HepG2 (cell line): ENCODE data around the gene KREMEN1. TPM values are rescaled to one million over a fixed set of nuclear protein-coding genes. Genes with fewer than 3 reads are reported as not detected.

Experiments
- ATAC-seq: fragments of 200-7000 bp; cut with Tn5 transposase; 3 replicates; pipeline ENCODE4 v1.9.1; 2020; ENCODE audit warnings: mild to moderate bottlenecking, moderate library complexity
- BruUV-seq: library from RNA; stranded (reverse); fragments of 400-500 nt; replicated peaks from 2 replicates; lab custom pipeline; 2021; lab: Mats Ljungman, UMichigan
- CTCF ChIA-PET: fragments of 300-600 bp; formaldehyde crosslinking; extraction: SDS; loops from one replicate; lab custom pipeline; 2021; ENCODE audit warnings: low total read pairs, inconsistent platforms, low intra/inter-chr PET ratio; lab: Yijun Ruan, JAX
- POLR2A ChIA-PET: fragments of 350-600 bp; sonication (Branson Sonifier 250); formaldehyde crosslinking; loops from one replicate; lab custom pipeline; 2020; ENCODE audit warnings: antibody characterized with exemption, inconsistent platforms; lab: Yijun Ruan, JAX
- DNase-seq: peaks from one replicate; pipeline ENCODE4 v3.0.0-alpha.2; 2015; ENCODE audit warnings: low spot score
- FAIRE-seq: peaks from 3 replicates; lab custom pipeline; 2011; peaks lifted over from hg19 to GRCh38; lab: Jason Lieb, UNC
- H2AFZ ChIP-seq: one replicate; pipeline ENCODE4 v1.6.1; 2011; ENCODE audit warnings: low read length, inconsistent platforms
- H3K27ac ChIP-seq: fragments of 300-600 bp; 3 replicates; pipeline ENCODE4 v1.8.0; 2011; ENCODE audit warnings: mixed run types, mild to moderate bottlenecking, mixed read lengths, low read length, inconsistent platforms; ENCODE audit not compliant: insufficient read depth; ENCODE audit errors: extremely low read length
- H3K27me3 ChIP-seq, 2 experiments: fragments of 200-600 bp in 1 of 2; 2 replicates in 1 of 2; 3 replicates in 1 of 2; pipeline versions ENCODE4 v1.6.0 to v1.8.0; 2011; ENCODE audit warnings: low read length in 2 of 2, mild to moderate bottlenecking in 2 of 2, moderate library complexity in 2 of 2, inconsistent platforms in 1 of 2; ENCODE audit not compliant: insufficient read depth in 2 of 2, control insufficient read depth in 1 of 2
- H3K36me3 ChIP-seq, 2 experiments: fragments of 200-600 bp in 1 of 2; replicated peaks in 1 of 2; 2 replicates in 1 of 2; 3 replicates in 1 of 2; pipeline versions ENCODE4 v1.5.1 to v1.8.0; 2011; ENCODE audit warnings: low read length in 2 of 2, inconsistent platforms in 1 of 2; ENCODE audit not compliant: insufficient read depth in 2 of 2, control insufficient read depth in 1 of 2
- H3K4me1 ChIP-seq: 2 replicates; pipeline ENCODE4 v1.5.1; 2012; ENCODE audit warnings: low read length, inconsistent platforms; ENCODE audit not compliant: insufficient read depth
- H3K4me2 ChIP-seq: 2 replicates; pipeline ENCODE4 v1.6.0; 2011; ENCODE audit warnings: low read depth, low read length, inconsistent platforms
- H3K4me3 ChIP-seq, 3 experiments: fragments of 200-600 bp in 1 of 3; sonication (generic), shearing (Covaris generic) in 1 of 3; replicated peaks in 1 of 3; 2 replicates each; pipeline ENCODE4 v1.5.1; 2011 to 2016; ENCODE audit warnings: low read length in 3 of 3, inconsistent platforms in 2 of 3, low read depth in 2 of 3, mild to moderate bottlenecking in 2 of 3, control low read depth in 1 of 3, mixed read lengths in 1 of 3; ENCODE audit not compliant: insufficient read depth in 1 of 3
- H3K79me2 ChIP-seq: one replicate; pipeline ENCODE4 v1.6.1; 2011; ENCODE audit warnings: low read length, inconsistent platforms; ENCODE audit not compliant: insufficient read depth
- H3K9ac ChIP-seq: 2 replicates; pipeline ENCODE4 v1.6.0; 2011; ENCODE audit warnings: mild to moderate bottlenecking, low read depth, low read length, inconsistent platforms; ENCODE audit not compliant: insufficient read depth
- H3K9me3 ChIP-seq: 2 replicates; pipeline ENCODE4 v1.5.1; 2012; ENCODE audit warnings: mild to moderate bottlenecking, low read length
- H4K20me1 ChIP-seq: 2 replicates; pipeline ENCODE4 v1.6.0; 2011; ENCODE audit warnings: inconsistent platforms, mild to moderate bottlenecking, low read length, moderate library complexity; ENCODE audit not compliant: insufficient read depth
- EP300 ChIP-seq, 3 experiments: sonication (generic) in 1 of 3; formaldehyde crosslinking in 1 of 3; IDR thresholded peaks; 2 replicates each; pipeline versions ENCODE4 v1.5.1 to v1.6.1; 2011 to 2020; ENCODE audit warnings: low read depth in 2 of 3, low read length in 2 of 3, borderline replicate concordance in 1 of 3, improper control_type of control experiment in 1 of 3, mild to moderate bottlenecking in 1 of 3, missing genetic modification reagents in 1 of 3, moderate library complexity in 1 of 3
- FOXO4 ChIP-seq: sonication (generic); formaldehyde crosslinking; conservative IDR thresholded peaks from 2 replicates; pipeline ENCODE4 v1.8.1; 2023; ENCODE audit warnings: missing genetic modification reagents
- NFIB ChIP-seq: sonication (generic); formaldehyde crosslinking; IDR thresholded peaks from 2 replicates; pipeline ENCODE4 v1.9.0; 2021; ENCODE audit warnings: missing genetic modification reagents, mild to moderate bottlenecking, borderline replicate concordance
- TEAD3 ChIP-seq: optimal IDR thresholded peaks from 2 replicates; pipeline ENCODE3; 2016; ENCODE audit warnings: borderline replicate concordance
- ZFP62 ChIP-seq: sonication (generic); formaldehyde crosslinking; IDR thresholded peaks from 2 replicates; pipeline ENCODE4 v1.4.0; 2020; ENCODE audit warnings: missing genetic modification reagents
- ZNF382 ChIP-seq: sonication (generic); formaldehyde crosslinking; IDR thresholded peaks from 2 replicates; pipeline ENCODE4 v1.5.0; 2020; ENCODE audit warnings: missing genetic modification reagents, mild to moderate bottlenecking, borderline replicate concordance
- ZNF567 ChIP-seq: sonication (generic); formaldehyde crosslinking; IDR thresholded peaks from 2 replicates; pipeline ENCODE4 v1.8.1; 2023; ENCODE audit warnings: mild to moderate bottlenecking, missing genetic modification reagents, borderline replicate concordance
- ZNF766 ChIP-seq: sonication (generic); formaldehyde crosslinking; IDR thresholded peaks from 2 replicates; pipeline ENCODE4 v1.5.0; 2020; ENCODE audit warnings: missing genetic modification reagents, borderline replicate concordance
- WGBS: methylation state at CpG from one replicate; pipeline ENCODE4 v1.1.6; 2017; ENCODE audit warnings: low lambda C conversion rate; 5-methylcytosine and 5-hydroxymethylcytosine counted together
- in situ Hi-C: cut with HindIII; loops from 2 replicates; pipeline ENCODE4 v1.10.0; 2017; ENCODE audit warnings: low pct_unique_long_range_greater_than_20kb; ENCODE audit not compliant: extremely low pct_ligation_motif_present
- intact Hi-C: fragments of 100-400 bp; cut with micrococcal nuclease; formaldehyde crosslinking; loops from one replicate; pipeline ENCODE4 v1.10.0; 2022; ENCODE audit not compliant: unreplicated experiment
- polyA plus RNA-seq, 8 experiments: library from polyadenylated mRNA; depleted of rRNA in 3 of 8; stranded (reverse) in 7 of 8; unstranded in 1 of 8; fragments of >200 nt; fragmentation: Illumina TruSeq in 4 of 8; extraction: Trizol in 4 of 8; gene quantifications; 2 replicates each; pipeline versions ENCODE4 v1.2.1 to v1.2.3, GENCODE V29; 2011 to 2016; ENCODE audit warnings: low read depth in 4 of 8, missing spikeins in 1 of 8, mixed read lengths in 1 of 8; ENCODE audit not compliant: insufficient read depth in 1 of 8
- total RNA-seq, 5 experiments: library from RNA; depleted of rRNA; stranded (reverse); fragments of >200 nt; fragmentation: Illumina TruSeq; extraction: Trizol; gene quantifications; 2 replicates each; pipeline ENCODE4 v1.2.3, GENCODE V29; 2016; ENCODE audit warnings: low read depth in 1 of 5

KREMEN1 gene
- total and polyA plus RNA-seq, 2 of the 13 experiments (the other 11 are each of a cell fraction or from before 2014, with no cell fraction given) = 9.8 to 13.8 TPM

- TF ChIP-seq TEAD3 (CRISPR knock-in tag) = no peak
These were observed 39.3 kb downstream of the KREMEN1 start (continued) for GRCh38 chr22:29112121-29112520.

GRCh38 chr22:29112681-29113080 is 39.8 kb downstream of the KREMEN1 start:
- 88% methylated on average over 7 of the region's 7 CpGs for WGBS
- H3K4me3 ChIP-seq = no peak overlapping the region
- DNase-seq (no peak), ATAC-seq (no peak), FAIRE-seq (no peak)
- no peaks in the 10 kb centered on the region for H4K20me1 ChIP-seq
- no peak overlapping the region for H3K27ac ChIP-seq
- H2AFZ ChIP-seq = no peak overlapping the region
- H3K9me3 ChIP-seq = no peaks in the 10 kb centered on the region
- intact Hi-C loops (no loop called here), in situ Hi-C loops (no loop called here)
- H3K79me2 ChIP-seq = no peaks in the 10 kb centered on the region
- BruUV-seq = no TSS peak
- POLR2A ChIA-PET = no interaction called here
- H3K4me1 ChIP-seq = peaks cover 50% of the 10 kb centered on the region
- H3K36me3 ChIP-seq = no peaks in the 10 kb centered on the region
- H3K27me3 ChIP-seq = no peaks in the 10 kb centered on the region
- TF ChIP-seq ZFP62 (CRISPR knock-in tag) = no peak
- no peak for TF ChIP-seq ZNF766
- no peak for TF ChIP-seq FOXO4 (CRISPR knock-in tag)
- TF ChIP-seq EP300 (IDR thresholded peaks at IDR 0.05; ENCODE audit: low read depth in 2 of 2, low read length in 2 of 2) = no peak
- TF ChIP-seq EP300 (CRISPR knock-in tag; IDR thresholded peaks at IDR 0.05; ENCODE audit: borderline replicate concordance) = no peak
- no peak for TF ChIP-seq NFIB
- TF ChIP-seq ZNF567 (CRISPR knock-in tag) = no peak
- no peak for TF ChIP-seq ZNF382
- no peak overlapping the region for H3K9ac ChIP-seq
- no peak overlapping the region for H3K4me2 ChIP-seq
- CTCF ChIA-PET = no interaction called here
